GM23248 (cell line): Measurements from ENCODE around the gene IL1RAPL2.

ENCODE experiments used
- EZH2 ChIP-seq: fragments of 200-600 bp; sonication (generic); IDR thresholded peaks from 2 replicates; pipeline ENCODE4 v1.6.1; 2018; ENCODE audit warnings: antibody characterized with exemption, mild to moderate bottlenecking; ENCODE audit not compliant: insufficient read depth, poor library complexity, severe bottlenecking
- EZH2phosphoT487 ChIP-seq: fragments of 200-600 bp; sonication (generic); IDR thresholded peaks from 2 replicates; pipeline ENCODE4 v1.6.1; 2018; ENCODE audit warnings: antibody characterized with exemption, moderate library complexity, mild to moderate bottlenecking, low read depth; ENCODE audit not compliant: insufficient read depth

DNA sequence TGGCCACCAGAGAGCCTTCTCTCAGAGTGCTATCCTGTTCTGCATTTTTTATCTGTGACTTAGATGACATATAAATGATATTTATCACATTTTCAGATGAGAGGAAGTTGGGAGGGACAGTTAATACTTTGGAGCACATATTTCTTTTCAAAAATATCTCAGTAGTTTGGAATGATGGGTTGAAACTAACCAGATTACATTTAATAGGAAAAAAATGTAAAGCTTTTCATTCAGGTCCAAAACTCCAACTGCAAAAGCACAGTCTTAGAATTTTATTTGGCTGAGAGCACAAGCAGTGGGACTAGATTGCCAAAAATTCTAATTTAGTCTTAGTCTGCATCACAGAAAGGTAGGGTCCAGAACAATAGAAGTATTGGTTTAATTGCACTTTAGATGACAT is 902.7 kb downstream of the IL1RAPL2 start:
- TF ChIP-seq EZH2 = no peak
- TF ChIP-seq EZH2phosphoT487 = no peak
